ENCODE data around the gene BCDIN3D. TPM values are rescaled to one million over a fixed set of nuclear protein-coding genes. Genes with fewer than 3 reads are reported as not detected.

BCDIN3D gene
- total RNA-seq, 1 donor from 2014 or later = 5.3 TPM

- H3K9me3 Mint-ChIP-seq = peaks cover 5% of the 10 kb centered on the region
- no peaks in the 10 kb centered on the region for H3K4me1 Mint-ChIP-seq
- H3K4me3 Mint-ChIP-seq = no peak overlapping the region
- TF ChIP-seq CTCF (IDR thresholded peaks at IDR 0.05; ENCODE audit: unreplicated experiment) = no peak
- DNase-seq (ENCODE audit: low spot score in 2 of 2, unreplicated experiment in 2 of 2) = no peak
- H3K27ac Mint-ChIP-seq = no peak overlapping the region
- H3K36me3 Mint-ChIP-seq = no peaks in the 10 kb centered on the region
- H3K27me3 Mint-ChIP-seq (ENCODE audit: low read depth) = peaks cover 69% of the 10 kb centered on the region
Measured at GRCh38 chr12:49854976-49855375, 12.1 kb upstream of the BCDIN3D start.

- H3K4me1 Mint-ChIP-seq = no peaks in the 10 kb centered on the region
- TF ChIP-seq CTCF (IDR thresholded peaks at IDR 0.05; ENCODE audit: unreplicated experiment) = no peak
- DNase-seq (ENCODE audit: low spot score in 2 of 2, unreplicated experiment in 2 of 2) = no peak
- H3K27ac Mint-ChIP-seq = no peak overlapping the region
- H3K27me3 Mint-ChIP-seq (ENCODE audit: low read depth) = peaks cover 76% of the 10 kb centered on the region
- H3K36me3 Mint-ChIP-seq = no peaks in the 10 kb centered on the region
- H3K4me3 Mint-ChIP-seq = no peak overlapping the region
- H3K9me3 Mint-ChIP-seq = no peaks in the 10 kb centered on the region
Measured at GRCh38 chr12:49853671-49854070, 10.8 kb upstream of the BCDIN3D start.

- no peak for TF ChIP-seq CTCF (IDR thresholded peaks at IDR 0.05; ENCODE audit: unreplicated experiment)
- no peak overlapping the region for H3K27ac Mint-ChIP-seq
- peaks cover 61% of the 10 kb centered on the region for H3K27me3 Mint-ChIP-seq (ENCODE audit: low read depth)
- no peak for DNase-seq (ENCODE audit: low spot score in 2 of 2, unreplicated experiment in 2 of 2)
- peaks cover 8% of the 10 kb centered on the region for H3K4me1 Mint-ChIP-seq
- no peak overlapping the region for H3K4me3 Mint-ChIP-seq
- H3K9me3 Mint-ChIP-seq = no peaks in the 10 kb centered on the region
- H3K36me3 Mint-ChIP-seq = no peaks in the 10 kb centered on the region
Measured at GRCh38 chr12:49847161-49847560, 4.3 kb upstream of the BCDIN3D start.

GRCh38 chr12:49846032-49846431 lies 3.1 kb upstream of the BCDIN3D start:
- no peak for TF ChIP-seq CTCF (IDR thresholded peaks at IDR 0.05; ENCODE audit: unreplicated experiment)
- peaks cover 16% of the 10 kb centered on the region for H3K4me1 Mint-ChIP-seq

GRCh38 chr12:49843876-49844437 lies 1.1 kb upstream of the BCDIN3D start:
- H3K9me3 Mint-ChIP-seq = no peaks in the 10 kb centered on the region
- no peak for DNase-seq (ENCODE audit: low spot score in 2 of 2, unreplicated experiment in 2 of 2)
- peaks cover 34% of the 10 kb centered on the region for H3K27me3 Mint-ChIP-seq (ENCODE audit: low read depth)
- TF ChIP-seq CTCF (IDR thresholded peaks at IDR 0.05; ENCODE audit: unreplicated experiment) = no peak
- no peak overlapping the region for H3K4me3 Mint-ChIP-seq
- no peak overlapping the region for H3K27ac Mint-ChIP-seq
- H3K36me3 Mint-ChIP-seq = no peaks in the 10 kb centered on the region
- H3K4me1 Mint-ChIP-seq = peaks cover 20% of the 10 kb centered on the region

More at GRCh38 chr12:49846032-49846431, 3.1 kb upstream of the BCDIN3D start:
- no peak overlapping the region for H3K27ac Mint-ChIP-seq
- no peak for DNase-seq (ENCODE audit: low spot score in 2 of 2, unreplicated experiment in 2 of 2)
- no peak overlapping the region for H3K4me3 Mint-ChIP-seq
- no peaks in the 10 kb centered on the region for H3K9me3 Mint-ChIP-seq
- peaks cover 50% of the 10 kb centered on the region for H3K27me3 Mint-ChIP-seq (ENCODE audit: low read depth)
- H3K36me3 Mint-ChIP-seq = no peaks in the 10 kb centered on the region

GRCh38 chr12:49843411-49843810 lies 505 bp upstream of the BCDIN3D start:
- H3K27me3 Mint-ChIP-seq (ENCODE audit: low read depth) = peaks cover 28% of the 10 kb centered on the region
- no peak for DNase-seq (ENCODE audit: low spot score in 2 of 2, unreplicated experiment in 2 of 2)
- H3K4me1 Mint-ChIP-seq = peaks cover 20% of the 10 kb centered on the region
- no peak for TF ChIP-seq CTCF (IDR thresholded peaks at IDR 0.05; ENCODE audit: unreplicated experiment)
- H3K4me3 Mint-ChIP-seq = peak overlapping the region; percentile 90
- no peaks in the 10 kb centered on the region for H3K9me3 Mint-ChIP-seq
- H3K27ac Mint-ChIP-seq = peak overlapping the region; percentile 99
- H3K36me3 Mint-ChIP-seq = no peaks in the 10 kb centered on the region

Measured in mesothelial cell of epicardium (in vitro differentiated cells).